Neural progenitor cell (in vitro differentiated cells): ENCODE data around the gene SYNDIG1.

Experiments
- EZH2 ChIP-seq: fragments of 200-600 bp; sonication (generic); IDR thresholded peaks from 2 replicates; pipeline ENCODE4 v1.6.1; 2017; ENCODE audit warnings: antibody characterized with exemption, mild to moderate bottlenecking, moderate library complexity
- EZH2phosphoT487 ChIP-seq: fragments of 200-600 bp; sonication (generic); IDR thresholded peaks from 2 replicates; pipeline ENCODE4 v1.6.1; 2017; ENCODE audit warnings: antibody characterized with exemption
- TF ChIP-seq, protein P1 (sequence below): fragments of 200-600 bp; sonication (generic); IDR thresholded peaks from 2 replicates; pipeline ENCODE4 v1.5.1; 2017; ENCODE audit warnings: antibody characterized with exemption, mild to moderate bottlenecking

DNA sequence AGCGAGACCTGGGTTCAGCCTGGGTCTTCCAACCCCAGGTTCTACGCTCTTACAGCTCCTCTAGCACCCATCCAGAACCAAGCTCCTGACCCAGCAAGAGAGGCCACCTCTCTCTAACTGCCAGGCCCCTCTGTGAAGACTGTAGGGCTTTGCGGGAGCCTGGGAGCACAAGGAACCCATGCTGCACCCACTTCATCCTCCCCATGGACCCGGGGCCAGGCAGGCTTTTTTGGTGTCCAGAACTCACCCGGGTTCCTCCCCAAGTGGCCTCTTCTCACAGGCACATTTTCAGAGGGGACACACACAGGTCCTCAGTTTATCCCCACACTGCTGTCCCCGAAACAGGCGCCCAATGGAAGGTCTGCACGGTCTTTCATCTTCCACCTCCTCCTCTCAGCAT is 145.9 kb downstream of the SYNDIG1 start:
- TF ChIP-seq, protein P1, sequence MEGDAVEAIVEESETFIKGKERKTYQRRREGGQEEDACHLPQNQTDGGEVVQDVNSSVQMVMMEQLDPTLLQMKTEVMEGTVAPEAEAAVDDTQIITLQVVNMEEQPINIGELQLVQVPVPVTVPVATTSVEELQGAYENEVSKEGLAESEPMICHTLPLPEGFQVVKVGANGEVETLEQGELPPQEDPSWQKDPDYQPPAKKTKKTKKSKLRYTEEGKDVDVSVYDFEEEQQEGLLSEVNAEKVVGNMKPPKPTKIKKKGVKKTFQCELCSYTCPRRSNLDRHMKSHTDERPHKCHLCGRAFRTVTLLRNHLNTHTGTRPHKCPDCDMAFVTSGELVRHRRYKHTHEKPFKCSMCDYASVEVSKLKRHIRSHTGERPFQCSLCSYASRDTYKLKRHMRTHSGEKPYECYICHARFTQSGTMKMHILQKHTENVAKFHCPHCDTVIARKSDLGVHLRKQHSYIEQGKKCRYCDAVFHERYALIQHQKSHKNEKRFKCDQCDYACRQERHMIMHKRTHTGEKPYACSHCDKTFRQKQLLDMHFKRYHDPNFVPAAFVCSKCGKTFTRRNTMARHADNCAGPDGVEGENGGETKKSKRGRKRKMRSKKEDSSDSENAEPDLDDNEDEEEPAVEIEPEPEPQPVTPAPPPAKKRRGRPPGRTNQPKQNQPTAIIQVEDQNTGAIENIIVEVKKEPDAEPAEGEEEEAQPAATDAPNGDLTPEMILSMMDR: no peak
- TF ChIP-seq EZH2phosphoT487 (no peak), EZH2 (no peak)
